GM12873 (cell line): ENCODE measurements around the gene AMPD1.

Source experiments
- CTCF ChIP-seq: IDR thresholded peaks from 2 replicates; pipeline ENCODE4 v1.5.1; 2012; ENCODE audit warnings: low read depth, mild to moderate bottlenecking, moderate library complexity, low read length, control low read depth; ENCODE audit not compliant: insufficient read depth; ENCODE audit errors: missing control alignments

The AMPD1 gene

GRCh38 chr1:114715952-114716303, 20.6 kb upstream of the AMPD1 start:
- no peak for TF ChIP-seq CTCF

- TF ChIP-seq CTCF: no peak
Observed at GRCh38 chr1:114712977-114713376, 17.6 kb upstream of the AMPD1 start.

- no peak for TF ChIP-seq CTCF
Observed at GRCh38 chr1:114710360-114710759, 15.0 kb upstream of the AMPD1 start.

GRCh38 chr1:114707604-114708003, 12.3 kb upstream of the AMPD1 start:
- TF ChIP-seq CTCF: no peak

- no peak for TF ChIP-seq CTCF
Observed at GRCh38 chr1:114703242-114703641, 7.9 kb upstream of the AMPD1 start.

GRCh38 chr1:114702737-114703136, 7.4 kb upstream of the AMPD1 start:
- no peak for TF ChIP-seq CTCF

- no peak for TF ChIP-seq CTCF
Observed at GRCh38 chr1:114701931-114702330, 6.6 kb upstream of the AMPD1 start.
